Pancreas (tissue), 10 donors: ENCODE data around the gene SLC8A1. TPM values are rescaled to one million over a fixed set of nuclear protein-coding genes. Genes with fewer than 3 reads are reported as not detected.

Experiments
- ATAC-seq, 4 donors: fragments of 200-7000 bp; cut with Tn5 transposase; one replicate each; pipeline versions ENCODE4 v1.8.0 to v1.9.1; 2020; ENCODE audit warnings: mild to moderate bottlenecking in 4 of 4, moderate library complexity in 4 of 4
- DNase-seq, 6 donors: peaks; one replicate each; pipeline ENCODE4 v3.0.0-alpha.2; 2020
- FAIRE-seq: peaks from 2 replicates; lab custom pipeline; 2012; peaks lifted over from hg19 to GRCh38; lab: Jason Lieb, UNC
- H3K27ac ChIP-seq, 4 donors: fragments of 200-600 bp; sonication (generic); 1 replicate in 3 of 4; 2 replicates in 1 of 4; pipeline versions ENCODE4 v1.5.0 to v1.8.0; 2020
- H3K27me3 ChIP-seq, 4 donors: fragments of 200-600 bp; one replicate each; pipeline ENCODE4 v1.8.0; 2021
- H3K36me3 ChIP-seq, 3 donors: fragments of 200-600 bp; sonication (generic) in 1 of 3; one replicate each; pipeline versions ENCODE4 v1.5.0 to v1.8.0; 2020 to 2021
- H3K4me1 ChIP-seq, 3 donors: fragments of 200-600 bp; one replicate each; pipeline ENCODE4 v1.8.0; 2021
- H3K4me3 ChIP-seq, 4 donors: fragments of 200-600 bp; sonication (generic) in 2 of 4; one replicate each; pipeline versions ENCODE4 v1.5.0 to v1.8.0; 2020 to 2021
- H3K9me3 ChIP-seq, 4 donors: fragments of 200-600 bp; one replicate each; pipeline ENCODE4 v1.8.0; 2021
- WGBS, 2 donors: extraction: QIAGEN DNeasy Blood & Tissue Kit; methylation state at CpG; one replicate each; pipeline ENCODE4 v1.1.7; 2013; 5-methylcytosine and 5-hydroxymethylcytosine counted together
- intact Hi-C, 3 donors: fragments of 100-400 bp; cut with DNase I; formaldehyde crosslinking; loops; one replicate each; pipeline versions ENCODE4 v1.11.1 to v1.14.2; 2022
- polyA plus RNA-seq, 2 donors: library from polyadenylated mRNA; stranded (reverse); fragments of 200-250 nt; gene quantifications; one replicate each; pipeline ENCODE4 v1.2.3, GENCODE V29; 2013
- total RNA-seq, 6 donors: library from RNA; stranded (reverse); fragmentation: NEBNext Ultra II Directional in 4 of 6; extraction: Animal tissue kit (Norgen Biotek cat#: 25700) in 4 of 6; gene quantifications; one replicate each; pipeline versions ENCODE4 v1.2.1 to v1.2.4, GENCODE V29; 2021 to 2023
- TF ChIP-seq, protein P1 (sequence below), 4 donors: fragments of 200-600 bp; sonication (generic) in 3 of 4; IDR thresholded peaks; one replicate each; pipeline versions ENCODE4 v1.5.0 to v1.8.0; 2021; ENCODE audit warnings: antibody characterized with exemption in 4 of 4
- donor health status: healthy with polysubstance abuse.
- donor health status: DM: no; HTN: no; CAD: no; lungs with moderate emphysema.
- donor health status: DM: no; HTN: no; CAD: no.
- donor health status: control.
- donor health status: control.
- donor health status: Bipolar disorder and iron deficiency.
- donor health status: DM: yes; HTN: yes; CAD: no.
- donor health status: DM: no; HTN: no; CAD: no.
- donor health status: DM: no; HTN: no; CAD: no.
- donor health status: DM: yes; HTN: yes; CAD: no.

SLC8A1 gene
- total and polyA plus RNA-seq, 8 donors, result 0.19 to 12.4 (median 2.3) TPM

DNA sequence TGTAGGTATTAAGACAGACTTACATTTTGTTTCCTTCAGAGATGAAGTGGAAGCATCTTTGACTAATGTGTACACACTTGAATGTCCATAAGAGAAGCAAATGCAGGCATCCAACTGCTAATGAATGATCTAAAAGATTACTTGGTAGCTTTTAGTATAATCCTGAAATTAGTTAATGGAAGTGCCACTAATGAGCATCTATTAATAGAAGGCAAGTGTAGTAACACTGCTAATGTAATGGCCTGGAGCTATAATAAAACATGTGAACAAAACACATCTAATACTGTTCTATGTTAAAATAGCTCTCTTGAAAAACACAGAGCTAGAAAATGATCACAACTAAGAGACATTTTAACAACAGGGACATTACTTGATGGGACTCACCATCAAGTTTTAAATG is 225.3 kb downstream of the SLC8A1 start:
- H3K27me3 ChIP-seq, result no peaks in the 10 kb centered on the region
- no peak for DNase-seq

GRCh38 chr2:40225670-40226210 is 226.2 kb downstream of the SLC8A1 start:
- DNase-seq (no peak), FAIRE-seq (no peak), ATAC-seq (no peak)
- Histone ChIP-seq H3K4me1 (no peaks in the 10 kb centered on the region), H3K36me3 (no peaks in the 10 kb centered on the region), H3K27me3 (no peaks in the 10 kb centered on the region), H3K9me3 (no peaks in the 10 kb centered on the region), H3K4me3 (no peak overlapping the region), H3K27ac (no peak overlapping the region)
- TF ChIP-seq, protein P1, sequence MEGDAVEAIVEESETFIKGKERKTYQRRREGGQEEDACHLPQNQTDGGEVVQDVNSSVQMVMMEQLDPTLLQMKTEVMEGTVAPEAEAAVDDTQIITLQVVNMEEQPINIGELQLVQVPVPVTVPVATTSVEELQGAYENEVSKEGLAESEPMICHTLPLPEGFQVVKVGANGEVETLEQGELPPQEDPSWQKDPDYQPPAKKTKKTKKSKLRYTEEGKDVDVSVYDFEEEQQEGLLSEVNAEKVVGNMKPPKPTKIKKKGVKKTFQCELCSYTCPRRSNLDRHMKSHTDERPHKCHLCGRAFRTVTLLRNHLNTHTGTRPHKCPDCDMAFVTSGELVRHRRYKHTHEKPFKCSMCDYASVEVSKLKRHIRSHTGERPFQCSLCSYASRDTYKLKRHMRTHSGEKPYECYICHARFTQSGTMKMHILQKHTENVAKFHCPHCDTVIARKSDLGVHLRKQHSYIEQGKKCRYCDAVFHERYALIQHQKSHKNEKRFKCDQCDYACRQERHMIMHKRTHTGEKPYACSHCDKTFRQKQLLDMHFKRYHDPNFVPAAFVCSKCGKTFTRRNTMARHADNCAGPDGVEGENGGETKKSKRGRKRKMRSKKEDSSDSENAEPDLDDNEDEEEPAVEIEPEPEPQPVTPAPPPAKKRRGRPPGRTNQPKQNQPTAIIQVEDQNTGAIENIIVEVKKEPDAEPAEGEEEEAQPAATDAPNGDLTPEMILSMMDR (IDR thresholded peaks at IDR 0.05), result no peak
- WGBS, 2 donors, result 9 to 17% methylated on average over 2 of the region's 2 CpGs
- intact Hi-C loops, result no loop called here

More for the DNA sequence above, 225.3 kb downstream of the SLC8A1 start:
- FAIRE-seq, result no peak
- intact Hi-C loops, result no loop called here
- no peak overlapping the region for H3K4me3 ChIP-seq
- H3K9me3 ChIP-seq, result no peaks in the 10 kb centered on the region
- H3K4me1 ChIP-seq, result no peaks in the 10 kb centered on the region
- no peak for ATAC-seq
- no peak overlapping the region for H3K27ac ChIP-seq
- TF ChIP-seq, protein P1 (IDR thresholded peaks at IDR 0.05), result no peak
- H3K36me3 ChIP-seq, result no peaks in the 10 kb centered on the region

- Histone ChIP-seq H3K27me3 (no peaks in the 10 kb centered on the region), H3K27ac (no peak overlapping the region), H3K9me3 (no peaks in the 10 kb centered on the region), H3K4me1 (no peaks in the 10 kb centered on the region), H3K4me3 (no peak overlapping the region), H3K36me3 (no peaks in the 10 kb centered on the region)
- FAIRE-seq (no peak), DNase-seq (no peak), ATAC-seq (peak in 2 of 4 donors; percentile 66 to 68)
- 58 to 71% methylated on average over 4 of the region's 4 CpGs for WGBS, 2 donors
- TF ChIP-seq, protein P1 (IDR thresholded peaks at IDR 0.05), result no peak
- intact Hi-C loops, result no loop called here
Observed at GRCh38 chr2:40224318-40224717, 227.6 kb downstream of the SLC8A1 start.

DNA sequence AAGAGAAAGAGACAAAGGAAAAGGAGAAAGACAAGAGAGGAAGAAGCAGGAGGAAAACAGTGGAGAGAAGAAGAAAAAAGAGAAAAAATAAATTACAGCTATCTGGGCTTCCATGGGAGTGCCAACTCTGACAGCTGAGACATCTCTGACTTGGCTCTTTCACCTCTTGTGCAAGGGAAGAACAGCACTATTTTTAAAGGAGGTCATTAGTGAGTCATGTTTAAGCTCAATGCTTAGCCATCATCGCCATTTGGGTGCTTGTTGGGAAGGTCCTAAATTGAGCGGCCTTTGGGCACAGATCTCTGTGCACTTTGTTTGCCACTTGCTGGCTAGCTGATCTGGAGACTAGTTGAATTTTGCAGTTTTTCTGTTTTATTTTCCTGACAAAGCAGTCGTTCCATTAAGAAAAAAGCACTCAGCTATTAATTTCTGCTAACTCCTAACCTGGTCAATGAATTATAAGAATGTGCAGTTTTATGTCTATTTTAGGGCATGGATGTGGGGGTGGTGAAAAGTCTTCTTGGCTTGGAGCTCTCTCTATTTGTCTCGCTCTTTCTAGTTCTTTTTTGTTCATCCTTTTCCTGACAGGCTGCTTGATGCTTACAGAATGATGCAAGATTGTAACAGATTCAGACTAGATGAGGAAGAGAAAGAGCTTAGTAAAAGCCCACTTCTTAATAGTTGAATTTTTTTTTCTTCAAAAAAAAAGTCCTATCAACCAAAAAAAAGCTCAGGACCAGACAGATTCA is 231.5 kb downstream of the SLC8A1 start:
- Histone ChIP-seq H3K4me1 (no peaks in the 10 kb centered on the region), H3K27me3 (no peaks in the 10 kb centered on the region), H3K4me3 (no peak overlapping the region), H3K9me3 (no peaks in the 10 kb centered on the region), H3K27ac (no peak overlapping the region), H3K36me3 (no peaks in the 10 kb centered on the region)
- TF ChIP-seq, protein P1 (IDR thresholded peaks at IDR 0.05), result no peak
- 69 to 78% methylated on average over 4 of the region's 4 CpGs for WGBS, 2 donors
- intact Hi-C loops, result no loop called here
- no peak for DNase-seq
- peak in 3 of 4 donors; percentile 21 to 71 (median 32) for ATAC-seq
- FAIRE-seq, result no peak

DNA sequence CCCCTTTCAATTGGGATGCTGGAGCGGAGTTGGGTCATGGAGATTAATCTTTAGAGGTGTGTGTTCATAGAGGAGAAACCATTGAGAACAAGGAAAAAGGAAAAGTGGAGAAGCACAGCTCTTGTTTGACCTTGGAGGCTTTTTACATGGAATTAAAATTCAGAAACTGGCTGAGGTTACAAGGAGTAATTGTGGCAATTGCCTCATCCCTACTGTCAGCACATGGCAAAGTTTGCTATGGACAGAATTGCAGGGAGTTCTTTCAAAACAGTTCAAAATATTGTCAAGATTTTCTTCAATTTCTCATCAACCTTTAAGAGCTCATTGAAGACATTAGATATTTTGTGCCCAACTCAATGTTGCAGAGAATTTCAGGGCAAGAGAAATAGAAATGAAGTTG is 232.7 kb downstream of the SLC8A1 start:
- TF ChIP-seq, protein P1 (IDR thresholded peaks at IDR 0.05), result no peak
- intact Hi-C loops, result no loop called here
- ATAC-seq (peak in 1 of 4 donors; percentile 40), DNase-seq (no peak), FAIRE-seq (no peak)
- Histone ChIP-seq H3K36me3 (no peaks in the 10 kb centered on the region), H3K4me1 (no peaks in the 10 kb centered on the region), H3K27me3 (no peaks in the 10 kb centered on the region), H3K27ac (no peak overlapping the region), H3K9me3 (no peaks in the 10 kb centered on the region), H3K4me3 (no peak overlapping the region)
- WGBS, 2 donors, result 88 to 96% methylated on average over 1 of the region's 1 CpG
